ENCODE results near the gene SLC1A5. TPM values are rescaled to one million over a fixed set of nuclear protein-coding genes. Genes with fewer than 3 reads are reported as not detected.
"Not testable (repeated sequence)": the region's sequence is repeated elsewhere in the genome, so short reads cannot be mapped to it uniquely, and the experiment has no call there.

The SLC1A5 gene
- total RNA-seq, 1 donor from 2014 or later = 35.4 TPM

DNA sequence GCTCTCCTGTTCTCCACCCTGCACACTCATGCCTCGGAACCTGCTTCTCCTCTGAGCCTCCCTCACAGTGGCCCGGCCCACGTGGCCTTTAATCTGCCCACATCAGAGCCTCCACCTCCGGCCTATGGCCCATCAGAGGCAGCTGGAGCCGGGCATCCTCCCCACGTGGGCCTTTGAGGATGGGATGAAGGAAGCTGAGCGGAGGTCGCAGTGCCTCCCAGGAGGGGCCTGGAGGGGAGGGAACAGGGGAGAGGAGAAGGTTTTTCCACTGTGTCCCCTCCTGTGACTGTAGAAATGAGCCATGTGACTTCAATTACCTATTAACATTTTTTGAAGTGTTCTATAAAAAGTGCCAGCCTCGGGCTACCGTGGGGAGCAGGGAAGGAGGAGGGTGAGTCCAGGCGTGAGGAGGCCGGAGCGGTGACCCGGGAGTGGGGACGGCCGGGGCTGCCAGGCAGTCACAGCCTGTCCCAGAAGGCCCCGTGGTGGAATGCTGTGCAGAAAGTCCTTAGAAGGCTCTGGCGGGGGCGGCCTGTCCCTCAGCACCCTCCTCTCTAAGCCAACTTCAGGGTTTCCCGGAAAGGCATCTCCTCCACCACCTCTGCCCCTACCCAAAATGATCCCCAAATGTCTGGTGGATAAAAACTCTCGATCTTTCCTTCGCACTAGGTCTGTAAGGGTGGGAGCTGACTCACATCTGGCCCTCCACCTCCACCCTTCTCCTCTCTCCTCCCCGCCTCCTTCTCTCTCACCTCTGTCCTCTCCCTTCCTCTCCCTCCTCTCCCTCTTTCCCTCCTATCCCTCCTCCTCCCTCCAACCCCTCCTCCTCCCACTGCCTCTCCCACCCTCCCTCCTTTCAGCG, 24.8 kb upstream of the SLC1A5 start:
- TF ChIP-seq, protein P1, sequence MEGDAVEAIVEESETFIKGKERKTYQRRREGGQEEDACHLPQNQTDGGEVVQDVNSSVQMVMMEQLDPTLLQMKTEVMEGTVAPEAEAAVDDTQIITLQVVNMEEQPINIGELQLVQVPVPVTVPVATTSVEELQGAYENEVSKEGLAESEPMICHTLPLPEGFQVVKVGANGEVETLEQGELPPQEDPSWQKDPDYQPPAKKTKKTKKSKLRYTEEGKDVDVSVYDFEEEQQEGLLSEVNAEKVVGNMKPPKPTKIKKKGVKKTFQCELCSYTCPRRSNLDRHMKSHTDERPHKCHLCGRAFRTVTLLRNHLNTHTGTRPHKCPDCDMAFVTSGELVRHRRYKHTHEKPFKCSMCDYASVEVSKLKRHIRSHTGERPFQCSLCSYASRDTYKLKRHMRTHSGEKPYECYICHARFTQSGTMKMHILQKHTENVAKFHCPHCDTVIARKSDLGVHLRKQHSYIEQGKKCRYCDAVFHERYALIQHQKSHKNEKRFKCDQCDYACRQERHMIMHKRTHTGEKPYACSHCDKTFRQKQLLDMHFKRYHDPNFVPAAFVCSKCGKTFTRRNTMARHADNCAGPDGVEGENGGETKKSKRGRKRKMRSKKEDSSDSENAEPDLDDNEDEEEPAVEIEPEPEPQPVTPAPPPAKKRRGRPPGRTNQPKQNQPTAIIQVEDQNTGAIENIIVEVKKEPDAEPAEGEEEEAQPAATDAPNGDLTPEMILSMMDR (IDR thresholded peaks at IDR 0.05; ENCODE audit: partially characterized antibody, unreplicated experiment) = no peak
- Mint-ChIP-seq H3K9me3 (ENCODE audit: unreplicated experiment) (peaks cover 3% of the 10 kb centered on the region), H3K36me3 (ENCODE audit: unreplicated experiment) (no peaks in the 10 kb centered on the region), H3K4me3 (ENCODE audit: unreplicated experiment) (no peak overlapping the region), H3K4me1 (ENCODE audit: low read depth, unreplicated experiment) (no peaks in the 10 kb centered on the region), H3K27me3 (ENCODE audit: unreplicated experiment) (peaks cover 2% of the 10 kb centered on the region), H3K27ac (ENCODE audit: unreplicated experiment) (no peak overlapping the region)
- DNase-seq = no peak

DNA sequence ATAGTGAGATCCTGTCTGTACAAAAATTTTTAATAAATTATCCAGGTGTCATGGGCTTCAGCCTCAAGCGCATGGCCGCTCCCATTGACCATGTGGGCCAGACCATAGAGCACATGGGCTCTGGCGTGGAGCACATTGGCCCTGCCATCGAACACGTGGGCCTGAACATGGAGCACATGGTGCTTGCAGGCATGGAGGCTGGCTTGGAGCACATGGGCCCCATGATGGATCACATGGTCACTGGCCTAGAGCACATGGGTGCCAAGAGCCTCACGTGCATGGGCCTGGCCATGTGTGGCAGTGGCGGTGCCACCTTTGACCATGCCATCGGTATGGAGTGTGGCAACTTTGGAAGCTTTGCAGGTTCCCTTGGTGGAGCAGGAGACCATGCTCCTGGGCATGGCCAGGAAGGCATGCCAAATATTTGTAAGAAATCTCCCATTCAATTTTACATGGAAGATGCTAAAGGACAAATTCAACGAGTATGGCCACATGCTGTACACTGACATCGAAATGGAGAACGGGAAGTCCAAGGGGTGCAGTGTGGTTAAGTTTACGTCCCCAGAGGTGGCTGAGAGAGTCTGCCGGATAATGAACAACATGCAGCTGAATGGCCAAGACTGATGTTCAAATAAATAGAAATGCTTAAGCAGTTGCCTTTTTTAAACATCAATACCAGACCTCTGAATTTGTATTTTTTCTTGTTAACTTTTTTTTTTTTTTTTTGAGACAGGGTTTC, 21.3 kb upstream of the SLC1A5 start:
- Mint-ChIP-seq H3K27ac (ENCODE audit: unreplicated experiment) (no peak overlapping the region), H3K4me3 (ENCODE audit: unreplicated experiment) (no peak overlapping the region), H3K27me3 (ENCODE audit: unreplicated experiment) (no peaks in the 10 kb centered on the region), H3K4me1 (ENCODE audit: low read depth, unreplicated experiment) (no peaks in the 10 kb centered on the region), H3K9me3 (ENCODE audit: unreplicated experiment) (peaks cover 1% of the 10 kb centered on the region), H3K36me3 (ENCODE audit: unreplicated experiment) (no peaks in the 10 kb centered on the region)
- TF ChIP-seq, protein P1 (IDR thresholded peaks at IDR 0.05; ENCODE audit: partially characterized antibody, unreplicated experiment) = no peak
- no peak for DNase-seq

DNA sequence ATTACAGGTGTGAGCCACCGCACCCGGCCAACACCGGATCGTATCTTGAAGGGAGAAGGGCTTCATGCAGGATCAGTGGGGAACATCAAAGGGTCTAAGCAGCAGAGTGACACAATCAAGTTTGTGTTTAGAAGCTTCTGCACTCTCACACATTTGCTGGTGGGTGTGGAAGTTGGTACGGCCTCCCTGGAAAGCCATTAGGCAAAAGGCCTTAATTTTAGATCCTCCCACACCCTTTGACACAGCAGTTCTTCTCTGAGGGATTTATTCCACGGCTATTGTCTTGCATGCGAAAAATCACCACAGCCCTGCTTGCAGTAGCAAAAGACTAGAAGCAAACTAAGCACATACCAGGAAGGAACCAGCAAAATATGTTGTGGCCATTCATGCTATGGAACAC, 18.3 kb upstream of the SLC1A5 start:
- Mint-ChIP-seq H3K27ac (ENCODE audit: unreplicated experiment) (no peak overlapping the region), H3K9me3 (ENCODE audit: unreplicated experiment) (peaks cover 1% of the 10 kb centered on the region), H3K27me3 (ENCODE audit: unreplicated experiment) (no peaks in the 10 kb centered on the region), H3K36me3 (ENCODE audit: unreplicated experiment) (no peaks in the 10 kb centered on the region), H3K4me1 (ENCODE audit: low read depth, unreplicated experiment) (no peaks in the 10 kb centered on the region), H3K4me3 (ENCODE audit: unreplicated experiment) (no peak overlapping the region)
- DNase-seq = no peak
- TF ChIP-seq, protein P1 (IDR thresholded peaks at IDR 0.05; ENCODE audit: partially characterized antibody, unreplicated experiment) = no peak

DNA sequence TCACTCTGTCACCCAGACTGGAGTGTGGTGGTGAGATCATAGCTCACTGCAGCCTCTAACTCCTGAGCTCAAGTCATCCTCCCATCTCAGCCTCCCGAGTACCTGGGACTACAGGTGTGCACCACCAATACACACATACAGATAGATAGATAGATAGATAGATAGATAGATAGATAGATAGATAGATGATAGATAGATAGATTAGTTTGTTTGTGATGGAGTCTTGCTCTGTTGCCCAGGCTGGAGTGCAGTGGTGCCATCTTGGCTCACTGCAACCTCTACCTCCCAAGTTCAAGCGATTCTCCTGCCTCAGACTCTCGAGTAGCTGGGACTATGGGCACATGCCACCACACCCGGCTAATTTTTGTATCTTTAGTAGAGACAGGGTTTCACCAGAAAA, 16.0 kb upstream of the SLC1A5 start:
- not testable (repeated sequence) for H3K4me1 Mint-ChIP-seq (ENCODE audit: low read depth, unreplicated experiment); H3K36me3 Mint-ChIP-seq (ENCODE audit: unreplicated experiment); H3K27me3 Mint-ChIP-seq (ENCODE audit: unreplicated experiment); H3K9me3 Mint-ChIP-seq (ENCODE audit: unreplicated experiment); H3K4me3 Mint-ChIP-seq (ENCODE audit: unreplicated experiment); DNase-seq; H3K27ac Mint-ChIP-seq (ENCODE audit: unreplicated experiment)

DNA sequence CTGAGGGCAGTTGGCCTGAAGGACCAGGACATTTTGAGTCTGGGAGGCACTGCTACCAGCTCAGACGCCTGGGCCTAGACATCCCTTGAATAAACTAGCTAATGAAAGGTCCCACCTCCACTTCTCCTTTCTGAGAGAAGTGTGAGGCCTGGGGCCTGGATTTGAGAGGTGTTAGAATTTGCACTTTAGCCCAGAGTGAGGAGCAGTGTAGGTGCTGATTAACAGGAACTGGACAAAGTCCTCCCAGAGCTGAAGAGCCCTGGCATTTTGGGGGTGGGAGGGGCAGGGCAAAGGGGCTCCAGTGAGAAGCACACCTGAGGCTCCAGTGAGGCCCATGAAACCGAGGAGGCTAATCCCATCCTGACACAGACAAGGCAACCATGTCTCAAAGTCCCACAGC, 15.2 kb upstream of the SLC1A5 start:
- no peak for DNase-seq
- Mint-ChIP-seq H3K27ac (ENCODE audit: unreplicated experiment) (no peak overlapping the region), H3K4me3 (ENCODE audit: unreplicated experiment) (no peak overlapping the region), H3K4me1 (ENCODE audit: low read depth, unreplicated experiment) (no peaks in the 10 kb centered on the region), H3K27me3 (ENCODE audit: unreplicated experiment) (no peaks in the 10 kb centered on the region), H3K36me3 (ENCODE audit: unreplicated experiment) (no peaks in the 10 kb centered on the region), H3K9me3 (ENCODE audit: unreplicated experiment) (no peaks in the 10 kb centered on the region)
- TF ChIP-seq, protein P1 (IDR thresholded peaks at IDR 0.05; ENCODE audit: partially characterized antibody, unreplicated experiment) = no peak

All from glutamatergic neuron (in vitro differentiated cells).